ENCODE results near the gene KIF26B.

- no peak for TF ChIP-seq CTCF (IDR thresholded peaks at IDR 0.05)
- no peak for TF ChIP-seq POLR2A (IDR thresholded peaks at IDR 0.05)
Measured at GRCh38 chr1:245292141-245292540, 137.4 kb downstream of the KIF26B start.

Data from tibial nerve (tissue), 3 donors.